Raji (cell line): ENCODE data around the gene RAB37.

Experiments
- POLR2A ChIP-seq: IDR thresholded peaks from 2 replicates; pipeline ENCODE4 v1.6.1; 2011; ENCODE audit warnings: low read depth, low read length, control low read depth; ENCODE audit not compliant: insufficient read depth

Gene RAB37

DNA sequence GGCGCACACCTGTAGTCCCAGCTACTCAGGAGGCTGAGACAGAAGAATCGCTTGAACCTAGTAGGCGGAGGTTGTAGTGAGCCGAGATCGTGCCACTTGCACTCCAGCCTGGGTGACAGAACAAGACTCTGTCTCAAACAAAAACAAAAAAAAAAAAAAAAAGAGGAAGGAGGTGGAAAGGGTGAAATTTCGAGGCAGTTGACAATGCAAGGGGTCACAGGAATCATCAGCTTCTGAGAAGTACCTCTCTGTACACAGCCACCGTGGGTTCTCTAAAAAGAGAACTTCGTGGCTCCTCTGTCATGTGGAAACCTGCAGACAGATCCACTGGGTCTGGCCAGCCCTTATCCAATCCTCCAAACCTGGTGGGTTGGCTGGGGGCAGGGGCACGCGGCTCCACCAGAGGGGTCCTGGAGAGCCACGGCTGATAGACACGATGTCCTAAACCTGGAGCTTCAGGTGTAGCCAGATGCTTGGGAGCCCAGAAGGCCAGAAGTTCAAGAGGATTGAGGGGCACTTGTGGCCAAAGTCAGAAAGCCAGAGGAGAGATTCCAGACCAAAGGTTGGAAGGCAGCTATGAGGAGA lies 23.8 kb upstream of the RAB37 start:
- no peak for TF ChIP-seq POLR2A

DNA sequence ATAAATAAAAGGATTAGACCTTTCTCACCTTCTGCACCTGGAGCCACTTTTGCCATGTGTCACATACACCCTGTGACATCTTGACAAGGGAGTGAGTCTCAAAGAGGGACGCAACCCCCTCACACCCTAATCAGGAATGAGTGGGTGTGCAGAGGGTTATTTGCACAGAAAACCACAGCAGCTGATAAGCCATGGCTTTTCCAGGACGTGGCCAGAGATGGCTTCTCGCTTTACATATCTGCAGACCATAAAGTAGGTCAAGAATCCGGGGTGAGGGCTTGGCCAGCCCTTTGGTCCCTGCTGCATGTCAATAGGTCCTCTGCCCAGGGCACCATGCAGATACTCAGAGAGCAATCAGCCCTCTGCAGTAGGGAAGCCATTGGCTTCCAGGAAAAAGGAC lies 21.9 kb upstream of the RAB37 start:
- no peak for TF ChIP-seq POLR2A

DNA sequence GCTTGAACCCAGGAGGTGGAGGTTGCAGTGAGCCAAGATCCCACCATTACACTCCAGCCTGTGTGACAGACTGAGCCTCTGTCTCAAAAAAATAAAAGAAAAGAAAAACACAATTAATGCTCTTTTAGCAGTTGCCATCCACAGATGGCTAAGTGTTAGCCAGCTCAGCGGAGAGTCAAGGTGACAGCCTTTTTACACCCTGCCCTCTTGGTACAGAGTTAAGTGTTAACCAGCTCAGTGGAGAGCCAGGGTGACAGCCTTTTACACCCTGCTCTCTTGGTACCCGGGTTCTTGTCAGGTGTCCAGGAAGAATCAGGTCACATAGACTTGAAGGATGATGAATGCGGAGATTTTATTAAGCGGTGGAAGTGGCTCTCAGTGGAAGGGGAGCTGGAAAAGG lies 16.6 kb upstream of the RAB37 start:
- no peak for TF ChIP-seq POLR2A

DNA sequence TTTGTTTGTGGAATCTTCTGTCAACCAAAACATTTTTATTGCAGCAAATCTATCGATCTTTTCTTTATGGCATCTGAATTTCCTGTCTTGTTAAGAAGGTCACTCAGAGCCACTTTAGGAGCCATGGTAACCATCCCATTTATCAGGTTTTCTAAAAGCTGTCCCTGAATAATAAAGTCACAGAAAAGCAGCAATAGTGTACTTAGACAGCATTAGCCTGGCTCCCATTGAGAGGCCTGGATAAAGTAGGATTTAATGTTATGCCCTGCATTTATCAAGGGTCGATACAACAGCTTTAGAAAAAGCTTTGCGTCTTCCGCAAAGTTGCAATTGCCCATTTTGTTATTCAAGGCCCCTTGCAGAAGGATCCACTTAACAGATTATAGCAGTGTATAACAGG lies 14.3 kb upstream of the RAB37 start:
- TF ChIP-seq POLR2A: no peak

DNA sequence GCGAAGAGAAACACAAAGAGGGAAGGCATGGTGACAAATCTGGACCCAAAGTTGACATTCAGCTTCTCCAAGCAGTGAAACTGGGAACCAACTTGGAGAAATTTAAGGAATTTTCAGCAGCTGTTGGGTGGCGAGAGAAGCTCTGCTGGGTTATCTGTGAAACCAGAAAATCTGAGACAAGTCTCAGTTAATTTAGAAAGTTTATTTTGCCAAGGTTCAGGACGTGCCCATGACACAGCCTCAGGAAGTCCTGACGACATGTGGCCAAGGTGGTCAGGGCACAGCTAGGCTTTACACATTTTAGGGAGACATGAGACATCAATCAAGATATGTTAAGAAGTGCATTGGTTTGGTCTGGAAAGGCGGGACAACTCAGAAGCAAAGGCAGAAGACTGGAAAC lies 13.2 kb upstream of the RAB37 start:
- no peak for TF ChIP-seq POLR2A

DNA sequence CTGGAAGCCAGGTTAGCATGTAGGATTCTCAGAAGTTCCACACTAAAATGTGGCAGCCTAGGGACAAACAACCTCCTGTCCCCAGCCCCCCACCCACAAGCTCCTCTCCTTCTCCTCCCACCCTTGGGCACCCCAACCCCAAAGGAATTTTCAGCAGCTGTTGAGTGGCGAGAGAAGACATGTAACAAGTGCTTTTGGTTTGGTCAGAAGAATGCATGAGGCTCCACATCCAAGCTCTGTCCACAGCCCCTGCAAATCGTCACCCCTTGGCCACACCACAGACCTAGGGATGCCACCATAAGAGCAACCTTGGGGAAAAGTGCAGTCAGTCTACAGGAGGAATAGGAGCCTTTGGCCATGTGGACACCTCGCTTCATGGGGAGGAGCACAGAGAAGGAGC lies 11.9 kb upstream of the RAB37 start:
- TF ChIP-seq POLR2A: no peak

DNA sequence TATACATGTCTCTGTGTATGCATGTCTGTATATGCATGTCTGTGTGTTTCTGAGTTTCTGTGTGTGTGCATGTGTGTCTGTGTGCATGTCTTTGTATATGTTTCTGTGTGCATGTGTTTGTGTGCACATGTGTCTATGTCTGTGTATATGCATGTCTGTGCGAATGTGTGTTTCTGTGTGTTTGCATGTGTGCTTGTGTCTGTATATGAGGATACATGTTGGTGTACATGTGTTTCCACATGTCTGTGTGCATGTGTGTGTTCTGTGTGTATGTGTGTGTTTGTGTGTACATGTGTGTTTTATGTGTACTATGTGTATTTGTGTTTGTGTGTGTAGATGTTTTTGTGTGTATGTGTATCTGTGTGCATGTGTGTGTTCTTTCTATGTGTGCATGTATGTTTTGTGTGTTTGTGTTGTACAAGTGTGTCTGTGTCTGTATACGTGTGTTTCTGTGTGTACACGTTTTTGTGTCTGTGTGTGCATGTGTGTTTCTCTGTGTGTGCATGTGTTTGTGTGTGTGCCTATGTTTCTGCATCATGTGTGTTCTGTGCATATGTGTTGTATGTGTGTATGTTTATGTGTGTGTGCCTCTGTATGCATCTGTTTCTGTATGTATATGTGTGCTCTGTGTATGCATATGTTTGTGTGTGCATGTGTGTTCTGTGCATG lies 8.9 kb upstream of the RAB37 start:
- no peak for TF ChIP-seq POLR2A

DNA sequence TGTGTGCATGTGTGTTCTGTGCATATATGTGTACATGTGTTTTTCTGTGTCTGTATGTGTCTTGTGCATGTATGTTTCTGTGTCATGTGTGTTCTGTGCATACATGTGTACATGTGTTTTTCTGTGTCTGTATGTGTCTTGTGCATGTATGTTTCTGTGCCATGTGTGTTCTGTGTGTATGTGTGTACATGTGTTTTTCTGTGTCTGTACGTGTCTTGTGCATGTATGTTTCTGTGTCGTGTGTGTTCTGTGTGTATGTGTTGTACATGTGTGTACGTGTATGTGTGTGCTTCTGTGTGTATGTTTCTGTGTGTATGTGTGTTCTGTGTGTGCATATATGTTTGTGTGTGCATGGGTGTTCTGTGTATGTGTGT lies 8.4 kb upstream of the RAB37 start:
- TF ChIP-seq POLR2A: no peak

DNA sequence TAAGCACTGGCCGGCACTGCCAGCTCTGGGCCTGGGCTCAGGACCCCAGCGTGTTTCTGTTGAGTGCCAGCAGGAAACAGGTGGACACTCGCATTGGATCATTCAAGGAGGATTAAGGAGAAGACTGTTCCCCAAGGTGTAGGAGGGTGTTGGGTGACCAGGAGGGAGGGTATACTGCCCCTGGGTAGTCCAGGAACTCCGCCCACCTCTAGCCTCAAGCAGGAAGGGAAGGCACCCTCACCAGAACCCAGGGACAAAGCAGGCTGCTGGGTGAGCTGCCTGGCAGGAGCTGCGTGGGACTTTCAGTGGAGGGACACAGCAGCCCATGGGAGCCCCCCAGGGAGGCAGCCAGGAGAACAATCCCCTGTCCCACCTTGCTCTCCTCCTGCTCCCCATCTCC lies 7.7 kb upstream of the RAB37 start:
- no peak for TF ChIP-seq POLR2A

DNA sequence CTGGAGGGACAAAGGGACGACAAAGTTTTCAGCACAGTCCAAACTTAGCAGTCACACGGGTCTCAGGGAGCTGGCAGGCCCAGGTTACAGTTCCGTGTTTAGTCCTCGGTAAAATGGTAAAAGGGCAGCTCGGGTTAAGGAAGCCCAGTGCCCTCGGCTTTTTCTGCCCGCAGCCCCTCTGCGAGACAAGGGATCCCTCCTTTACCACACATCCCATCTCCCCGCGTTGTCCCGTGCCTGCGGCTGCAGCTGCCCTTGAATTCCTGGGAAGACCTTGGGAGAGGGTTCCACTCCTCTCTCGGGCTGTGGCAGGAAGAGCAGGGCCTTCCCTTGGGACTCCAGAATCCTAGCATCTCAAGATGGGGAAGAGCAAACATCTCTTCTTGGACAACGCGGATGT lies 7.2 kb upstream of the RAB37 start:
- no peak for TF ChIP-seq POLR2A

DNA sequence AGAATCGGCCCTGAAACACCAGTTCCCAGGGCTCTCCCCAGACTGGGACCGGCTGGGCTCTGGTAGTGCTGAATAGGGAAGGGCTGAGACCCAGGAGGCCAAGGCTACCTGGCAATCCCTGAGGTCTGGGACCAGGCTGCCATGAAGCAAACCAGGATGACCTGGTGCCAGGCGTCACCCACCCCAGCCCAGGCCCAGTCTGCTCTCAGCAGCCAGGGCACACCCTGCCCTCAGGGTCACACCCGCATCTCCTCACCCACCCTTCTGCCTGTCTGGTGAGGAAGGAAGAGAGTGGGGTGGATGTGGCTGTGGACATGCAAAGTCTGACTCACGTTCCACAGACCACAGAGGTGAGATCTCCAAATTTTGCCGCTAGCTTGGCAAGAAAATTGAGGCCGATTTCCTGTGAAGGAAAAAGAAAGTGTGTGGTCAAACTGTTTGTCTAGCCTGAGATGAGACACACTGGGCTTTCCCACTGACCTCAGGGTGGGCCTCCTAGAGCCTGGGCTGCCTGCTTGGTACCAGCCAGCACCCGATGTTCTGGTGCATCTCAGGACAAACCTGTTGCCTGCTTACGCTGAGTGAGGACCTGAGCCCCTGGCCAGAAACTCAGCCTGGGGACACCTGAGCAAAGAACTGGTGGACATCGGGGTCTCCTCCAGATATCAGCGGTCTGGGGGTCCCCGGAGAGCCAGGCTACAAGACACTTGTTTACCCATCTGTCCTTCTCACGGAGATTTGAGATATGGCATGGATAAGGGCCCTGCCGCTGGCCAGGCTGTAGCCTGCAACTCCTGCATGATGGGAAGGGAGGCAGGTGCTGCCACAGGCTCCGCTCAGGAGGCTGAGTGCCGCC lies 6.3 kb upstream of the RAB37 start:
- no peak for TF ChIP-seq POLR2A

DNA sequence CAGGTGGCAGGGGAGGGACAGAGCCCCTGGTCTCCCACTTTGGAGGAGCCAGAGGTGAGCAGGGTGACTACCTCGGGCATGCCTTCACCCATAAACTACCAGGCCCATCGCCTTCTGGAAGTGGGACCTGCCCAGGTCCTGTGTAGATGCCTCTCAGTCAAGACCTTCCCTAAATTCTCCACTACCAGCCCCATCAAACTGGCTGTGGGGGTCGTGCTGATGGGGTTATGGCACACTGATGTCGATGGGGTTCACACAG lies 5.8 kb upstream of the RAB37 start:
- TF ChIP-seq POLR2A: no peak

DNA sequence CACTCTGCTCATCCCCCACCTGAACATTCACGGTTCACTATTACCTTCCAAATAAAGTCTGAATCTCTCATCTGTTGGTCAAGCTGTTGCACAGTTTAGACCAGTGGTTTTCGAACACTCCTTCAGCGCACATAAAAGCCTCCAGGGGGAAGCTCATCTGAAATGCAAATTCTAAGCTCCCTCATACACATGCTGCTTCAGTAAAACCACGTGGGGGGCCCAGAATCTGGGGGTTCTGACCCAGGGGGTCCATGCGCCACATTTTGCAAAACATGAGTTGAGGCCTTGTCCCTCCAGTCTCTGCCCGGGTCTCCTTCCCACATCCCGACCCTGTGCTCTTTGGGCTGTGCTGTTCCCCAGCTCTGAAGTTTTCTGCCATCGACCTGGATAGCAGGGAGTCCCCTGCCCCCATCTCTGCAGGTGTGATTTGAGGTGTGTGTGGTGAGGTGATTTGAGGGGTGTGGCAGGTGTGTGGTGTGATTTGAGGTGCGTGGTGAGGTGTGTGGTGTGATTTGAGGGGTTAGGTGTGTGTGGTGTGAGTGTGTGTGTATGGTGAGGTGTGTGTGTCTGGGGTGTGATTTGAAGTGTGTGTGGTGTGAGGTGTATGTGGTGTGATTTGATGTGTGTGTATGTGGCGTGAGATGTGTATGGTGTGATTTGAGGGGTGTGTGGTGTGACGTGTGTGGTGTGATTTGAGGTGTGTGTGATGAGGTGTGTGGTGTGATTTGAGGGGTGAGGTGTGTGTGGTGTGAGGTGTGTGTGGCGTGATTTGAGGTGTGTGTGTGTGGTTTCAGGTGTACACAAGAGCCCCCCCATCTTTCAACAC lies 4.8 kb upstream of the RAB37 start:
- TF ChIP-seq POLR2A: no peak

DNA sequence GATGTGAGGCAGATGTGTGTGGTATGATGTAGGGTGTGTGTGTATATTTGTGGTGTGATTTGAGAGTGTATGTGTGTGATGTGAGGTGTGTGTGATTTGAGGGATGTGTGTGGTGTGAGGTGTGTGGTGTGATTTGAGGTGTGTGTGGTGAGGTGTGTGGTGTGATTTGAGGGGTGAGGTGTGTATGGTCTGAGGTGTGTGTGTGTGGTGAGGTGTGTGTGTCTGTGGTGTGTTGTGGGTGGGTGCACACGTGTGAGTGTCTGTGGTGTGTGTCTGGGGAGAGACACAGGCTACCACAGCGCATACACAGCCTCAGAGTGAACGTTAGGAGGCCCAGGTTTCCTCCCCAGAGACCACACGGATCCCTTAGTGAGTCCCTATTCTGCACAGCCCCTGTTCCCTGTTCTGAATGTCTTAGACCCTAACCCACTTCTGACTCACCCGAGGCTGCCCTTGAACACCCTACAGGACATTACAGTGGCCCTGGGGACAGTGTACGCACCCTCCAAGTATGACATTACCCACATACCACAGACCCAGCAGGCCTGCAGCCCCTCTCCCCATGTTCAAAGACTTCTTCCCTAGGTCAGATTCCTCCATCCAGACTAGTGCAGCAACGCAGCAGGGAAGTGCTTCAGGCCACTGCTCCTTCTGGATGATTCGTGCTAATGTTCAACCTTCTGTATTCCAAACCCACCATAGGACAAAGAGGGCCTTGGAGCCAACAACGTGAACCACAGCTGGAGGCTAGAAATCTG lies 3.5 kb upstream of the RAB37 start:
- no peak for TF ChIP-seq POLR2A

DNA sequence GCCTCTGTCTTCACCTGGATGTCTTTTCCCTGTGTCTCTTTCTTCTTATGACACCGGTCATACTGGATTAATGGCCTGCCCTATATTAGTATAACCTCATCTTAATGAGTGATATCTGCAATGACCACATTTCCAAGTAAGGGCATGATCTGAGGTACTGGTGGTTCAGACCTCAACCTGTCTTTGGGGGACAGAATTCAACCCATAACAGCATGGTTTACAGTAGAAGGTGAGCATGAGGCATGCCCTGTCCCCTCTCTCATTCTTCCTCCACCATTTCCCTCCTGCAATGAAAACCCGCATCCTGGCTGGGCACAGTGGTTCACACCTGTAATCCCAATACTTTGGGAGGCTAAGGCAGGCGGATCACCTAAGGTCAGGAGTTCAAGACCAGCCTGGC lies 2.8 kb upstream of the RAB37 start:
- no peak for TF ChIP-seq POLR2A
